Measurements from ENCODE around the gene COMMD10.

DNA sequence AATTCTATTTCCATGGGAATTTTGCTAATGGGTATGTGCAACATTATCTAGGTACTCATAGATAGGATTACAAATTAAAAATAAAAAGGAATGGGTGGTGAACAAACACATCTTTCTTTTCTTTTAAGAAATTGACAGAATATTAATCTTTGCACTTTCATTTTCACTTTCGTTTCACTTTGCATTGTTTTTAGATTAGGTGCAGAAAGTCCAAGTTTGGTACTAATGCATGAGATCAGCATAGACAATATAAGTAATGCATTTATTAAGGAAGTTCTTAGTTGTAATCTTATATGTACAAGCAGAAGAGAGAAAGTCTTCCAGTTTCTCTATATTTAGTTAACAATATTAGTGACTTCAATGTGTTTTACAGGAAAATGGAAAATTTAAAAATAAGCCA lies 196.5 kb downstream of the COMMD10 start:
- TF ChIP-seq, protein P1, sequence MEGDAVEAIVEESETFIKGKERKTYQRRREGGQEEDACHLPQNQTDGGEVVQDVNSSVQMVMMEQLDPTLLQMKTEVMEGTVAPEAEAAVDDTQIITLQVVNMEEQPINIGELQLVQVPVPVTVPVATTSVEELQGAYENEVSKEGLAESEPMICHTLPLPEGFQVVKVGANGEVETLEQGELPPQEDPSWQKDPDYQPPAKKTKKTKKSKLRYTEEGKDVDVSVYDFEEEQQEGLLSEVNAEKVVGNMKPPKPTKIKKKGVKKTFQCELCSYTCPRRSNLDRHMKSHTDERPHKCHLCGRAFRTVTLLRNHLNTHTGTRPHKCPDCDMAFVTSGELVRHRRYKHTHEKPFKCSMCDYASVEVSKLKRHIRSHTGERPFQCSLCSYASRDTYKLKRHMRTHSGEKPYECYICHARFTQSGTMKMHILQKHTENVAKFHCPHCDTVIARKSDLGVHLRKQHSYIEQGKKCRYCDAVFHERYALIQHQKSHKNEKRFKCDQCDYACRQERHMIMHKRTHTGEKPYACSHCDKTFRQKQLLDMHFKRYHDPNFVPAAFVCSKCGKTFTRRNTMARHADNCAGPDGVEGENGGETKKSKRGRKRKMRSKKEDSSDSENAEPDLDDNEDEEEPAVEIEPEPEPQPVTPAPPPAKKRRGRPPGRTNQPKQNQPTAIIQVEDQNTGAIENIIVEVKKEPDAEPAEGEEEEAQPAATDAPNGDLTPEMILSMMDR (IDR thresholded peaks at IDR 0.05), result no peak
- no peak for TF ChIP-seq EZH2 (IDR thresholded peaks at IDR 0.05; ENCODE audit: borderline replicate concordance, insufficient read depth, low read depth, low read length, poor library complexity, severe bottlenecking)
